Muscle of back (tissue), 13 donors: ENCODE results near the gene MDN1. TPM values are rescaled to one million over a fixed set of nuclear protein-coding genes. Genes with fewer than 3 reads are reported as not detected.
"Not testable (repeated sequence)": the region's sequence is repeated elsewhere in the genome, so short reads cannot be mapped to it uniquely, and the experiment has no call there.

ENCODE experiments used
- DNase-seq, 3 donors: peaks; one replicate each; pipeline versions ENCODE4 v3.0.0 to v3.0.0-alpha.2; 2013
- long read RNA-seq, 9 donors: transcript quantifications; one replicate each; lab custom pipeline, GENCODE V29; 2026
- polyA plus RNA-seq, 10 donors: library from polyadenylated mRNA; unstranded; fragments of 120-200 nt; gene quantifications; one replicate each; pipeline ENCODE4 v1.2.1, GENCODE V29; 2013; ENCODE audit not compliant: insufficient read length in 10 of 10

The MDN1 gene, protein sequence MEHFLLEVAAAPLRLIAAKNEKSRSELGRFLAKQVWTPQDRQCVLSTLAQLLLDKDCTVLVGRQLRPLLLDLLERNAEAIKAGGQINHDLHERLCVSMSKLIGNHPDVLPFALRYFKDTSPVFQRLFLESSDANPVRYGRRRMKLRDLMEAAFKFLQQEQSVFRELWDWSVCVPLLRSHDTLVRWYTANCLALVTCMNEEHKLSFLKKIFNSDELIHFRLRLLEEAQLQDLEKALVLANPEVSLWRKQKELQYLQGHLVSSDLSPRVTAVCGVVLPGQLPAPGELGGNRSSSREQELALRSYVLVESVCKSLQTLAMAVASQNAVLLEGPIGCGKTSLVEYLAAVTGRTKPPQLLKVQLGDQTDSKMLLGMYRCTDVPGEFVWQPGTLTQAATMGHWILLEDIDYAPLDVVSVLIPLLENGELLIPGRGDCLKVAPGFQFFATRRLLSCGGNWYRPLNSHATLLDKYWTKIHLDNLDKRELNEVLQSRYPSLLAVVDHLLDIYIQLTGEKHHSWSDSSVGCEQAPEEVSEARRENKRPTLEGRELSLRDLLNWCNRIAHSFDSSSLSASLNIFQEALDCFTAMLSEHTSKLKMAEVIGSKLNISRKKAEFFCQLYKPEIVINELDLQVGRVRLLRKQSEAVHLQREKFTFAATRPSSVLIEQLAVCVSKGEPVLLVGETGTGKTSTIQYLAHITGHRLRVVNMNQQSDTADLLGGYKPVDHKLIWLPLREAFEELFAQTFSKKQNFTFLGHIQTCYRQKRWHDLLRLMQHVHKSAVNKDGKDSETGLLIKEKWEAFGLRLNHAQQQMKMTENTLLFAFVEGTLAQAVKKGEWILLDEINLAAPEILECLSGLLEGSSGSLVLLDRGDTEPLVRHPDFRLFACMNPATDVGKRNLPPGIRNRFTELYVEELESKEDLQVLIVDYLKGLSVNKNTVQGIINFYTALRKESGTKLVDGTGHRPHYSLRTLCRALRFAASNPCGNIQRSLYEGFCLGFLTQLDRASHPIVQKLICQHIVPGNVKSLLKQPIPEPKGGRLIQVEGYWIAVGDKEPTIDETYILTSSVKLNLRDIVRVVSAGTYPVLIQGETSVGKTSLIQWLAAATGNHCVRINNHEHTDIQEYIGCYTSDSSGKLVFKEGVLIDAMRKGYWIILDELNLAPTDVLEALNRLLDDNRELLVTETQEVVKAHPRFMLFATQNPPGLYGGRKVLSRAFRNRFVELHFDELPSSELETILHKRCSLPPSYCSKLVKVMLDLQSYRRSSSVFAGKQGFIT (N-terminal part only)
- polyA plus RNA-seq, result 10 to 100 TPM; 23.6 to 34.6 (median 30.7) TPM
- long read RNA-seq, donor 1, result 0 reads
- long read RNA-seq, donor 2, result 0 reads
- long read RNA-seq, donor 3, result 0 reads
- long read RNA-seq, donor 4, result 0 reads
- long read RNA-seq, donor 5, partial matches to known transcripts, result 0 of 5 reads
- long read RNA-seq, donor 5, other reads (novel, unspliced or antisense), result 5 of 5 reads
- long read RNA-seq, donor 6, partial matches to known transcripts, result 6 of 52 reads
- long read RNA-seq, donor 6, other reads (novel, unspliced or antisense), result 46 of 52 reads
- long read RNA-seq, donor 7, result 0 reads
- long read RNA-seq, donor 8, partial matches to known transcripts, result 5 of 5 reads
- long read RNA-seq, donor 8, other reads (novel, unspliced or antisense), result 0 of 5 reads
- long read RNA-seq, donor 9, result 0 reads

- peak; percentile 95 to 97 (median 96) for DNase-seq
Measured at GRCh38 chr6:89819336-89820130, at the start of gene MDN1. MDN1 (minus strand) TSS chr6:89819794; CDS start chr6:89819607, 187 bp downstream.

DNA sequence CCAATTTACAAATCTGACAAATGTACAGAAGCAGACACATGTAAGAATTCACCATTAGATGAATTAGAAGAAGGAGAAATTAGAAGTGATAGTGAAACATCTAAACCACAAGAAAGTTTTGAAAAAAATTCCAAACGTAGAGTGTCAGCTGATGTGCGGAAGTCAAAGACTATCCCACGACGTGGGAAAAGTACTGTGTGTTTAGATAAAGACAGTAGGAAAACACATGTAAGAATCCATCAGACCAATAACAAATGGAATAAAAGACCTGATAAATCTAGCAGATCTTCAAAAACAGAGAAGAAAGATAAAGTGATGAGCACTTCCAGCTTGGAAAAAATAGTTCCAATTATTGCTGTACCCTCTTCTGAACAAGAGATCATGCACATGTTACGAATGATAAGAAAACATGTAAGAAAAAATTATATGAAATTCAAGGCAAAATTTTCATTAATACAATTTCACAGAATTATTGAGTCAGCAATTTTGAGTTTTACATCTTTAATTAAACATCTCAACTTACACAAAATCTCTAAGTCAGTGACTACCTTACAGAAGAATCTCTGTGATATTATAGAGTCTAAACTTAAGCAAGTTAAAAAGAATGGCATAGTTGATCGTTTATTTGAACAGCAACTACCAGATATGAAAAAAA is 46.6 kb upstream of the MDN1 start:
- DNase-seq, result no peak

GRCh38 chr6:89862698-89863097 is 43.1 kb upstream of the MDN1 start:
- DNase-seq, result no peak

- no peak for DNase-seq
Measured at GRCh38 chr6:89862273-89862672, 42.7 kb upstream of the MDN1 start.

DNA sequence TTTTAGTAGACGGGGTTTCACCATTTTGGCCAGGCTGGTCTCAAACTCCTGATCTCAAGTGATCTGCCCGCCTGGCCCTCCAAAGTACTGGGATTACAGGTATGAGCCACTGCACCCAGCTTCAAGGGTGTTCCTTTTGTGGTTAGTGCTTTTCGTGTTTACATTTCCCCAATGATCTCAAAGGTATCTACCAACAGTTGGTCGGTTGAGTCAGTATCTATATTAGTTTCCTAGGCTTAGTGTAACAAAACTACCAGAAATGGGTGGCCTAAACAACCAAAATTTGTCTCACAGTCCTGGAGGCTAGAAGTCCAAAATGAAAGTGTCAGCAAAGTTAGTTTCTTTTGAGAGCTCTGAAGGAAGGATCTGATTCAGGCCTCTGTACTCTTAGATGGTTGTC is 40.1 kb upstream of the MDN1 start:
- DNase-seq, result no peak

- no peak for DNase-seq
Measured at GRCh38 chr6:89858041-89858440, 38.4 kb upstream of the MDN1 start.

GRCh38 chr6:89853068-89853467 is 33.5 kb upstream of the MDN1 start:
- no peak for DNase-seq

DNA sequence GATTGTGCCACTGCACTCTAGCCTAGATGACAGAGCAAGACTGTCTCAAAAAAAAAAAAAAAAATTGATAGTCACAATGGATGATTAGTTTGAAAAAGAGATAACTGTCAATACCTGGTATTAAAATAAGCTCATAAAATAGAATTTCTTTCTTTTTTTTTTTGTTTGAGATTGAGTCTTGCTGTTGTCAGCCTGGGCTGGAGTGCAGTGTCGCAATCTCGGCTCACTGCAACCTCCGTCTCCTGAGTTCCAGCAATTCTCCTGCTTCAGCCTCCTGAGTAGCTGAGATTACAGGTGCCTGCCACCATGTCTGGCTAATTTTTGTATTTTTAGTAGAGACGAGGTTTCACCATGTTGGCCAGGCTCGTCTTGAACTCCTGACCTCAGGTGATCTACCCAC is 27.9 kb upstream of the MDN1 start:
- DNase-seq, result not testable (repeated sequence)

DNA sequence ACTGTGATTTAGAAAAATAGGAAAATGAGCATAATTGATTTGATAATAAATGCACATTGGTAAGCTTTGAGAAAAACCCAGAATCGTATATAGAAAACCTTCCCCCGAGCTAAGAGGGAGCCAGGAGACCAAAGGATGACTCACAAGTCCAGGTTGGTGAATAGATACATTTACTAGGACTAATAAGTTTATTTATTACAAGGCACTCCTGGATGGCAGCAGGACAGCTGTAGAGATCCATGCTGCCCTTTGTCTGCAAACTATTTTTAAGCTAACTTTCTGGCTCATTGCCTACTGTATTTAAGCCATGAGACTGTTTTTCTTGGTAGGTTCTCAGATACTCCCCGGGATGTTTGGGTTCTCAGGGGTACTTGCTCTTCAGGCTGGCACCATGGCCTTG is 23.5 kb upstream of the MDN1 start:
- no peak for DNase-seq

- DNase-seq, result no peak
Measured at GRCh38 chr6:89842228-89842627, 22.6 kb upstream of the MDN1 start.

DNA sequence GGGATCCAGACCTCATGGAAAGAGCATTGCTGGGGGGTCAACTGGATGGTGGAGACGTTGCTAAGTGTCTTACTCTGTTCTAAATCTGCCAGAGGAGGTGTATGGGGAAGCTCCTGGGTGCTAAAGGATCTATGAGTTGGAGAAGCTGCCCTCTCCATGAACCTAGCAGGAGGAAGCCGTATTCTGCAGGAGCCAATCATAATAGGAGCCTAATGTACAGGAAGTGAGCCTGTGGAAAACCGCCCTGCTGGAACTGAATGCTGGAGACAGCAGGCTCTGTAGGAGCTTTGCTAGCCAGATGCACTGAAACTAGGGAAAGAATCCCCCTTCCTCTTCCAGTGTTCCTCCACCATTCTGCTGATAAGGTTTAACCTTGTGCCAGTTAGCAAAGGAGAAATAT is 20.9 kb upstream of the MDN1 start:
- peak in 2 of 3 donors; percentile 9 to 43 for DNase-seq

DNA sequence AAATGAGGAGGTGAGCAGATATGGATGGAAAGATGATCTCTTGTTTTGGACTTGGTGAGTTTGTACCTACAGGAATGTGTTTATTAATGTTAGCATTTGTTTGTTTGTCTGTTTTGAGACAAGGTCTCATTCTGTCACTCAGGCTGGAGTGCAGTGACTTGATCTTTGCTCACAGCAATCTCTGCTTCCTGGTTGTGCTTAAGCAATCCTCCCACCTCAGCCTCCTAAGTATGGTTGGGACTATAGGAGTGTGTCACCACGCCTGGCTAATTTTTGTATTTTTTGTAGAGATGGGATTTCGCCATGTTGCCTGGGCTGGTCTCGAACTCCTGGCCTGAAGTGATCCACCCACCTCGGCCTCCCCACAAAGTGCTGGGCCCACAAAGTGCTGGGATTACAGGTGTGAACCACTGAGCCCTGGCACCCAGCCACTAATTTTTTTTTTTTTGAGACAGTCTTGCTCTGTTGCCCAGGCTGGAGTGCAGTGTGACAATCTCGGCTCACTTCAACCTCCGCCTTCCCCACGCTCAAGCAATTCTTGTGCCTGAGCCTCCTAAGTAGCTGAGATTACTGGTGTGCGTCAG is 17.1 kb upstream of the MDN1 start:
- DNase-seq, result no peak

GRCh38 chr6:89834884-89835792 is 15.5 kb upstream of the MDN1 start:
- no peak for DNase-seq

GRCh38 chr6:89830170-89830809 is 10.7 kb upstream of the MDN1 start:
- DNase-seq, result no peak

- peak; percentile 97 to 99 (median 98) for DNase-seq
Measured at GRCh38 chr6:89829472-89830169, 10.0 kb upstream of the MDN1 start, which contains the start of gene CASP8AP2. CASP8AP2 (plus strand) TSS chr6:89829880.

DNA sequence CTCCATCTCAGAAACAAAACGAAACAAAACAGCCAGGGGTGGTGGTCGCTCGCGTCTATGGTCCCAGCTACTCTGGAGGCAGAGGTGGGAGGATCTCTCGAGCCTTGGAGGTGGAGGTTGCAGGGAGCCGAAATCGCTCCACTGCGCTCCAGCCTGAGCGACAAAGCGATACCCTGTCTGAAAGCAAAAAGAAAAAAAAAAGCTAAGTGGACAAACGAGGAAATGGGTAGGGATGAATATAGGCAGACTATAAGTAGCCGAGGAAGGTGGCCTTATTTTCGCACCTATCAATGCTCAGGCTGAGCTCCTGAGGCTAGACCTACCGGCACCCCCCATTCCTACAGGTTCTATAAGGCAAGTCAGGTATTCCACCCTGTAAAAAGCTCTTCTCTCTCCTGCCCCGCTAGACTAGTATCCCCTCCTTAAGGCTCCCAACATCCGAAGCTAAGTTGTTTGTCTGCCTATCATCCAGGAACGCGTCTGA is 9.4 kb upstream of the MDN1 start:
- no peak for DNase-seq
